Upper lobe of left lung (tissue), 4 donors: Measurements from ENCODE around the gene EML2.

Experiments used
- EP300 ChIP-seq, 4 donors: sonication (generic); formaldehyde crosslinking; IDR thresholded peaks; one replicate each; pipeline ENCODE4 v1.5.1; 2017; ENCODE audit warnings: antibody characterized with exemption in 4 of 4, control low read depth in 2 of 4
- TF ChIP-seq, protein P1 (sequence below), 6 experiments: fragments of 450-650 bp in 4 of 6; fragments of 200-600 bp in 2 of 6; sonication (generic) in 2 of 6; IDR thresholded peaks; one replicate each; pipeline ENCODE4 v1.5.1; 2016 to 2019; ENCODE audit warnings: antibody characterized with exemption in 6 of 6

DNA sequence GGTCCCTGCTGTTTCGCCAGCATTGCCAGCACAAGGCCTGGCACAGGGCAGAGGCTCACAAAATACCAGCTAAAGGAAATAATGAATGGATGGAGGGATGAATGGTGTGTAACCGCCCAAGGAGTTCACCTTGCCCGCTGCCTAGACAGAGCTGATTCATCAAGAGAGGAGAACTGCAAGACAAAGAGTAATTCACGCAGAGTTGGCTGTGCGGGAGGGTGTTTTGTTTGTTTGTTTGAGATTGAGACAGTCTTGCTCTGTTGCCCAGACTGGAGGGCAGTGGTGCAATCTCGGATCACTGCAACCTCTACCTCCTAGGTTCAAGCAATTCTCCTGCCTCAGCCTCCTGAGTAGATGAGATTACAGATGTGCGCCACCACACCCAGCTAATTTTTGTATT lies 57.6 kb downstream of the EML2 start:
- TF ChIP-seq, protein P1, sequence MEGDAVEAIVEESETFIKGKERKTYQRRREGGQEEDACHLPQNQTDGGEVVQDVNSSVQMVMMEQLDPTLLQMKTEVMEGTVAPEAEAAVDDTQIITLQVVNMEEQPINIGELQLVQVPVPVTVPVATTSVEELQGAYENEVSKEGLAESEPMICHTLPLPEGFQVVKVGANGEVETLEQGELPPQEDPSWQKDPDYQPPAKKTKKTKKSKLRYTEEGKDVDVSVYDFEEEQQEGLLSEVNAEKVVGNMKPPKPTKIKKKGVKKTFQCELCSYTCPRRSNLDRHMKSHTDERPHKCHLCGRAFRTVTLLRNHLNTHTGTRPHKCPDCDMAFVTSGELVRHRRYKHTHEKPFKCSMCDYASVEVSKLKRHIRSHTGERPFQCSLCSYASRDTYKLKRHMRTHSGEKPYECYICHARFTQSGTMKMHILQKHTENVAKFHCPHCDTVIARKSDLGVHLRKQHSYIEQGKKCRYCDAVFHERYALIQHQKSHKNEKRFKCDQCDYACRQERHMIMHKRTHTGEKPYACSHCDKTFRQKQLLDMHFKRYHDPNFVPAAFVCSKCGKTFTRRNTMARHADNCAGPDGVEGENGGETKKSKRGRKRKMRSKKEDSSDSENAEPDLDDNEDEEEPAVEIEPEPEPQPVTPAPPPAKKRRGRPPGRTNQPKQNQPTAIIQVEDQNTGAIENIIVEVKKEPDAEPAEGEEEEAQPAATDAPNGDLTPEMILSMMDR (IDR thresholded peaks at IDR 0.05), result no peak
- no peak for TF ChIP-seq EP300 (IDR thresholded peaks at IDR 0.05)
